Activated CD8-positive, alpha-beta memory T cell treated with anti-CD3 and anti-CD28 coated beads, Interleukin-2, amount 50 U/mL, for 24 hours (primary cell): ENCODE data around the gene AGPS.
"Not testable (repeated sequence)": the region's sequence is repeated elsewhere in the genome, so short reads cannot be mapped to it uniquely, and the experiment has no call there.

Experiments
- DNase-seq: peaks from one replicate; pipeline ENCODE4 v3.0.0-alpha.2; 2020; ENCODE audit errors: extremely low read depth

AGPS gene

GRCh38 chr2:177385151-177385550, 7.4 kb upstream of the AGPS start:
- no peak for DNase-seq

GRCh38 chr2:177391822-177392372, 676 bp upstream of the AGPS start:
- DNase-seq, result no peak

- DNase-seq, result no peak
Observed at GRCh38 chr2:177393203-177393755, 706 bp downstream of the AGPS start.

- no peak for DNase-seq
Observed at GRCh38 chr2:177393824-177394593, 1.4 kb downstream of the AGPS start.

GRCh38 chr2:177394594-177394973, 2.0 kb downstream of the AGPS start:
- no peak for DNase-seq

GRCh38 chr2:177395351-177396065, 2.9 kb downstream of the AGPS start:
- no peak for DNase-seq

- DNase-seq, result no peak
Observed at GRCh38 chr2:177396703-177397460, 4.3 kb downstream of the AGPS start.

GRCh38 chr2:177397481-177398289, 5.1 kb downstream of the AGPS start:
- DNase-seq, result no peak

- DNase-seq, result no peak
Observed at GRCh38 chr2:177398290-177398683, 5.7 kb downstream of the AGPS start.

- no peak for DNase-seq
Observed at GRCh38 chr2:177398791-177399190, 6.2 kb downstream of the AGPS start.

GRCh38 chr2:177399376-177399775, 6.8 kb downstream of the AGPS start:
- DNase-seq, result no peak

- DNase-seq, result no peak
Observed at GRCh38 chr2:177400337-177400923, 7.9 kb downstream of the AGPS start.

GRCh38 chr2:177402096-177402495, 9.5 kb downstream of the AGPS start:
- no peak for DNase-seq

- DNase-seq, result no peak
Observed at GRCh38 chr2:177403838-177404237, 11.3 kb downstream of the AGPS start.

- DNase-seq, result no peak
Observed at GRCh38 chr2:177404243-177404642, 11.7 kb downstream of the AGPS start.

- no peak for DNase-seq
Observed at GRCh38 chr2:177405029-177405692, 12.6 kb downstream of the AGPS start.

GRCh38 chr2:177406182-177406581, 13.6 kb downstream of the AGPS start:
- DNase-seq, result no peak

GRCh38 chr2:177407031-177407430, 14.5 kb downstream of the AGPS start:
- DNase-seq, result no peak

- DNase-seq, result not testable (repeated sequence)
Observed at GRCh38 chr2:177410629-177411028, 18.1 kb downstream of the AGPS start.

- no peak for DNase-seq
Observed at GRCh38 chr2:177413703-177414102, 21.1 kb downstream of the AGPS start.
